ENCODE results near the gene SLC5A5. TPM values are rescaled to one million over a fixed set of nuclear protein-coding genes. Genes with fewer than 3 reads are reported as not detected.

The SLC5A5 gene
- total RNA-seq (2021; fragmentation: NEBNext Ultra II Directional; extraction: Animal tissue kit (Norgen Biotek cat#: 25700)) = 1.2 and 1.5 TPM in 2 replicates
- polyA plus RNA-seq (2011; rRNA removed) = 1.8 and 2.2 TPM in 2 replicates
- 1.8 TPM for polyA plus RNA-seq (2011; cell fraction: cytosol; rRNA removed)
- 3.6 TPM for polyA plus RNA-seq (2011; cell fraction: nucleus; rRNA removed)
- 0.98 to 2.3 TPM (median 1.7 TPM) in 4 replicates for polyA plus RNA-seq (2012, experiment 1 of 2)
- polyA plus RNA-seq (2012, experiment 2 of 2) = 1.1 TPM
- polyA plus RNA-seq (2013, experiment 1 of 2) = 1.4 TPM
- 1.7 TPM for polyA plus RNA-seq (2013, experiment 2 of 2)
- polyA minus RNA-seq (2011; rRNA and poly(A)+ RNA removed) = 1.4 and 1.9 TPM in 2 replicates
- polyA minus RNA-seq (2011; cell fraction: cytosol; rRNA and poly(A)+ RNA removed) = 3.1 TPM
- 2.7 TPM for polyA minus RNA-seq (2011; cell fraction: nucleus; rRNA and poly(A)+ RNA removed)
- long read RNA-seq, experiment 1 = 0 reads
- long read RNA-seq, experiment 2, partial matches to known transcripts = 1 of 1 reads
- long read RNA-seq, experiment 2, other reads (novel, unspliced or antisense) = 0 of 1 reads

- ChIA-PET CTCF (ENCODE audit: partially characterized antibody) (interaction anchor here (0.6 to 5.4 kb wide), 16 partner anchors 8 to 131 kb away, joined by 3 to 105 read pairs (median 5); partner anchors contain the start of genes CCDC124, JAK3 and RPL18A), POLR2A (ENCODE audit: partially characterized antibody) (interaction anchor here (1.6 to 20.2 kb wide), 4 partner anchors 8 to 71 kb away, joined by 8 to 392 read pairs (median 54); partner anchors contain the start of genes CCDC124 and RPL18A)
- Histone ChIP-seq H3K27ac (ENCODE audit: low read depth, low read length) (no peak within 1 kb of the TSS), H2AFZ (ENCODE audit: low read length) (no peak within 1 kb of the TSS), H4K20me1 (replicated peaks in 1 of 2; ENCODE audit: control insufficient read depth in 1 of 2, insufficient read depth in 2 of 2, low read length in 2 of 2) (peaks cover 0 to 1% of the 10 kb centered on the region in 2 experiments), H3K23ac (ENCODE audit: insufficient read length) (no peak within 1 kb of the TSS), H3K56ac (replicated peaks; ENCODE audit: insufficient read length, low read depth, low read length) (no peak within 1 kb of the TSS), H2BK5ac (ENCODE audit: low read depth, low read length) (no peak within 1 kb of the TSS), H4K91ac (replicated peaks; ENCODE audit: insufficient read length, low read length) (no peak within 1 kb of the TSS), H4K8ac (ENCODE audit: extremely low read depth, insufficient read depth, low read length) (no peak within 1 kb of the TSS), H2BK20ac (ENCODE audit: low read length) (no peak within 1 kb of the TSS), H3K9ac (replicated peaks in 1 of 4; ENCODE audit: extremely low read depth in 1 of 4, low read depth in 3 of 4, low read length in 3 of 4) (no peak within 1 kb of the TSS), H4K5ac (ENCODE audit: insufficient read length, low read depth, low read length) (no peak within 1 kb of the TSS), H3K79me2 (ENCODE audit: control insufficient read depth in 1 of 2, insufficient read depth in 2 of 2, low read length in 2 of 2) (no peaks in the 10 kb centered on the region), H2BK15ac (ENCODE audit: low read length) (peak within 1 kb of the TSS; percentile 92; the same call in 1 of the 2 replicates), H2BK12ac (ENCODE audit: low read depth, low read length) (0 out of 2 replicates have a peak within 1 kb of the TSS, but pooled peaks have one; percentile 60), H3K4me1 (replicated peaks in 1 of 4; ENCODE audit: control insufficient read depth in 3 of 4, insufficient read depth in 4 of 4, low read length in 3 of 4) (peaks cover 0 to 14% (median 5%) of the 10 kb centered on the region in 4 experiments; a peak in 6 of 7 replicates), H3K9me3 (ENCODE audit: insufficient read depth in 2 of 2, low read depth in 1 of 2, low read length in 1 of 2) (no peaks in the 10 kb centered on the region; a peak in 1 of 4 replicates), H3K18ac (ENCODE audit: extremely low read depth, low read length) (no peak within 1 kb of the TSS; the same call in 1 of the 2 replicates), H2AK5ac (ENCODE audit: low read depth, low read length) (no peak within 1 kb of the TSS), H3K23me2 (ENCODE audit: low read depth, low read length) (peaks cover 10% of the 10 kb centered on the region; the same call in 1 of the 2 replicates), H3K4me2 (ENCODE audit: insufficient read depth in 1 of 2, low read depth in 2 of 2, low read length in 2 of 2) (peak within 1 kb of the TSS; percentile 37 to 50; a peak in 2 of 4 replicates), H3K4ac (replicated peaks; ENCODE audit: insufficient read length, low read depth, low read length) (no peak within 1 kb of the TSS), H2BK120ac (replicated peaks; ENCODE audit: low read depth, low read length) (no peak within 1 kb of the TSS), H3K4me3 (ENCODE audit: extremely low read depth in 1 of 4, insufficient read depth in 2 of 4, low read depth in 3 of 4, low read length in 4 of 4) (no peak within 1 kb of the TSS), H3K27me3 (replicated peaks in 1 of 4; ENCODE audit: control insufficient read depth in 3 of 4, extremely low read depth in 1 of 4, insufficient read depth in 3 of 4, low read length in 3 of 4) (peaks cover 0 to 9% (median 5%) of the 10 kb centered on the region in 4 experiments; a peak in 5 of 7 replicates), H3K36me3 (ENCODE audit: control insufficient read depth in 2 of 4, insufficient read depth in 4 of 4, low read length in 3 of 4) (no peaks in the 10 kb centered on the region), H3K79me1 (ENCODE audit: low read depth, low read length) (no peaks in the 10 kb centered on the region), H3K14ac (ENCODE audit: insufficient read length) (no peak within 1 kb of the TSS)
- 0 out of 2 replicates have a peak, but pooled peaks have one; percentile 9 for TF ChIP-seq GABPA (IDR thresholded peaks at IDR 0.05; ENCODE audit: borderline replicate concordance, insufficient read depth, low read length)
- TF ChIP-seq USF2 (IDR thresholded peaks at IDR 0.05; ENCODE audit: low read length) = no peak
- TF ChIP-seq RAD21 (IDR thresholded peaks at IDR 0.05 in 1 of 2, conservative IDR thresholded peaks at IDR 0.05 in 1 of 2; ENCODE audit: low read depth in 2 of 2, low read length in 2 of 2) = 0 out of 4 replicates have a peak, but pooled peaks of 1 of the 2 experiments have one; percentile 2
- DNase-seq (ENCODE audit: low read depth in 1 of 2, low spot score in 2 of 2) (peak in 1 of 2 experiments; percentile 61), FAIRE-seq (no peak)
- WGBS, 2 experiments (ENCODE audit: extremely low coverage in 1 of 2, insufficient coverage in 1 of 2, insufficient read length in 1 of 2, insufficient replicate concordance in 2 of 2, low coverage in 1 of 2, low lambda C conversion rate in 2 of 2, missing lambda C conversion rate in 1 of 2) = 46% methylated on average over 18 of the region's 26 CpGs; no CpG with 5 or more reads in 1 of the 2 experiments
These were observed at the start of gene SLC5A5 for GRCh38 chr19:17871878-17872250. TSS of gene SLC5A5 (plus strand) at chr19:17871945. CDS start at chr19:17872320, 375 bp downstream.
